GM23338 (cell line): Measurements from ENCODE around the gene AGBL4. TPM values are rescaled to one million over a fixed set of nuclear protein-coding genes. Genes with fewer than 3 reads are reported as not detected.
A peak's percentile ranks its signal among the peaks of the same experiment; 100 is the strongest.

Source experiments
- ATAC-seq: fragments of 200-7000 bp; cut with Tn5 transposase; 3 replicates; pipeline ENCODE4 v1.9.1; 2020
- DNase-seq: peaks from one replicate; pipeline ENCODE4 v3.0.0-alpha.2; 2015; ENCODE audit warnings: low spot score
- H2AFZ ChIP-seq: fragments of 200-600 bp; sonication (generic); 2 replicates; pipeline ENCODE4 v1.8.0; 2016; ENCODE audit warnings: antibody characterized with exemption, mild to moderate bottlenecking, moderate library complexity
- H3F3A ChIP-seq: fragments of 200-600 bp; sonication (generic); replicated peaks from 2 replicates; pipeline ENCODE4 v1.8.0; 2017; ENCODE audit warnings: antibody characterized with exemption, mixed run types, low read depth
- H3K27ac ChIP-seq: fragments of 200-600 bp; sonication (generic); 2 replicates; pipeline ENCODE4 v1.6.1; 2016; ENCODE audit warnings: low read depth
- H3K27me3 ChIP-seq: fragments of 200-600 bp; sonication (generic); 2 replicates; pipeline ENCODE4 v1.8.0; 2016; ENCODE audit warnings: mild to moderate bottlenecking, mixed run types, moderate library complexity; ENCODE audit not compliant: insufficient read depth
- H3K36me3 ChIP-seq: fragments of 200-600 bp; sonication (generic); 2 replicates; pipeline ENCODE4 v1.8.0; 2016; ENCODE audit warnings: mild to moderate bottlenecking; ENCODE audit not compliant: insufficient read depth
- H3K4me1 ChIP-seq: fragments of 200-600 bp; sonication (generic); 2 replicates; pipeline ENCODE4 v1.8.0; 2016; ENCODE audit warnings: mild to moderate bottlenecking, moderate library complexity; ENCODE audit not compliant: insufficient read depth
- H3K4me2 ChIP-seq: fragments of 200-600 bp; sonication (generic); 2 replicates; pipeline ENCODE4 v1.7.1; 2017; ENCODE audit warnings: mixed run types
- H3K4me3 ChIP-seq: fragments of 200-600 bp; sonication (generic); 2 replicates; pipeline ENCODE4 v1.6.1; 2016; ENCODE audit warnings: mixed run types
- H3K79me2 ChIP-seq: fragments of 200-600 bp; sonication (generic); replicated peaks from 2 replicates; pipeline ENCODE4 v1.8.0; 2017; ENCODE audit warnings: mild to moderate bottlenecking; ENCODE audit not compliant: insufficient read depth
- H3K9me2 ChIP-seq: fragments of 200-600 bp; sonication (generic); 2 replicates; pipeline ENCODE4 v1.8.0; 2017; ENCODE audit not compliant: insufficient read depth
- H4K20me1 ChIP-seq: fragments of 200-600 bp; sonication (generic); replicated peaks from 2 replicates; pipeline ENCODE4 v1.8.0; 2017; ENCODE audit warnings: mild to moderate bottlenecking; ENCODE audit not compliant: insufficient read depth
- H3K27ac Mint-ChIP-seq: 2 replicates; pipeline ENCODE4 v1.8.0; 2020; ENCODE audit warnings: inconsistent platforms, mild to moderate bottlenecking, moderate library complexity, mixed read lengths
- H3K27me3 Mint-ChIP-seq: 3 replicates; pipeline ENCODE4 v1.8.0; 2022; ENCODE audit warnings: low read depth, mild to moderate bottlenecking, moderate library complexity, mixed read lengths, inconsistent platforms; ENCODE audit not compliant: insufficient read depth, poor library complexity
- H3K36me3 Mint-ChIP-seq: 3 replicates; pipeline ENCODE4 v1.8.0; 2021; ENCODE audit warnings: low read depth, mild to moderate bottlenecking, inconsistent platforms, moderate library complexity, mixed read lengths
- H3K4me1 Mint-ChIP-seq: 3 replicates; pipeline ENCODE4 v1.8.0; 2020; ENCODE audit warnings: mild to moderate bottlenecking, inconsistent platforms, mixed read lengths
- H3K4me3 Mint-ChIP-seq: 3 replicates; pipeline ENCODE4 v1.8.0; 2021; ENCODE audit warnings: moderate library complexity, mild to moderate bottlenecking, inconsistent platforms, mixed read lengths
- H3K9me3 Mint-ChIP-seq: 3 replicates; pipeline ENCODE4 v1.8.0; 2020; ENCODE audit warnings: moderate library complexity, mild to moderate bottlenecking, inconsistent platforms, mixed read lengths
- EZH2phosphoT487 ChIP-seq: fragments of 200-600 bp; sonication (generic); IDR thresholded peaks from one replicate; pipeline ENCODE4 v1.8.1; 2018; ENCODE audit warnings: antibody characterized with exemption; ENCODE audit not compliant: unreplicated experiment
- NANOG ChIP-seq: IDR thresholded peaks from 2 replicates; pipeline ENCODE4 v1.6.1; 2016; ENCODE audit warnings: antibody characterized with exemption, borderline replicate concordance
- POLR2AphosphoS5 ChIP-seq: IDR thresholded peaks from 2 replicates; pipeline ENCODE4 v1.6.1; 2016; ENCODE audit warnings: antibody characterized with exemption, low read depth
- ZNF331 ChIP-seq: fragments of 250-450 bp; sonication (Bioruptor Pico); IDR thresholded peaks from 2 replicates; pipeline ENCODE4 v1.5.0; 2020; ENCODE audit warnings: low read depth, mild to moderate bottlenecking, moderate library complexity
- ZNF462 ChIP-seq: fragments of 250-450 bp; sonication (Bioruptor Pico); IDR thresholded peaks from 2 replicates; pipeline ENCODE4 v1.5.0; 2020; ENCODE audit warnings: mild to moderate bottlenecking, moderate library complexity
- polyA plus RNA-seq: library from polyadenylated mRNA; unstranded; fragments of >200 nt; fragmentation: Nextera tagmentation; extraction: Ambion mirVana; gene quantifications from 2 replicates; pipeline ENCODE4 v1.2.1, GENCODE V29; 2016
- total RNA-seq: library from RNA; depleted of rRNA; stranded (reverse); fragments of >200 nt; shearing (Covaris generic); gene quantifications from 2 replicates; pipeline ENCODE4 v1.2.3, GENCODE V29; 2014
- TF ChIP-seq, protein P1 (sequence below): IDR thresholded peaks from 2 replicates; pipeline ENCODE4 v1.6.1; 2016; ENCODE audit warnings: antibody characterized with exemption

The AGBL4 gene
- total and polyA plus RNA-seq, 2 experiments from 2014 or later, result 0.91 to 1.5 TPM

- H3K4me1 Mint-ChIP-seq, result peaks cover 27% of the 10 kb centered on the region
- no peak overlapping the region for H3K4me3 ChIP-seq
- H3K36me3 Mint-ChIP-seq, result peaks cover 30% of the 10 kb centered on the region
- no peaks in the 10 kb centered on the region for H3F3A ChIP-seq
- no peak overlapping the region for H3K27ac ChIP-seq
- H2AFZ ChIP-seq, result no peak overlapping the region
- ATAC-seq (no peak), DNase-seq (no peak)
- no peak overlapping the region for H3K27ac Mint-ChIP-seq
- TF ChIP-seq POLR2AphosphoS5 (no peak), EZH2phosphoT487 (no peak), ZNF462 (no peak), NANOG (no peak), ZNF331 (CRISPR knock-in tag) (no peak)
- TF ChIP-seq, protein P1, sequence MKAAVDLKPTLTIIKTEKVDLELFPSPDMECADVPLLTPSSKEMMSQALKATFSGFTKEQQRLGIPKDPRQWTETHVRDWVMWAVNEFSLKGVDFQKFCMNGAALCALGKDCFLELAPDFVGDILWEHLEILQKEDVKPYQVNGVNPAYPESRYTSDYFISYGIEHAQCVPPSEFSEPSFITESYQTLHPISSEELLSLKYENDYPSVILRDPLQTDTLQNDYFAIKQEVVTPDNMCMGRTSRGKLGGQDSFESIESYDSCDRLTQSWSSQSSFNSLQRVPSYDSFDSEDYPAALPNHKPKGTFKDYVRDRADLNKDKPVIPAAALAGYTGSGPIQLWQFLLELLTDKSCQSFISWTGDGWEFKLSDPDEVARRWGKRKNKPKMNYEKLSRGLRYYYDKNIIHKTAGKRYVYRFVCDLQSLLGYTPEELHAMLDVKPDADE, result no peak
- H3K4me1 ChIP-seq, result peaks cover 16% of the 10 kb centered on the region; the same call in 1 of the 2 replicates
- H3K4me3 Mint-ChIP-seq, result no peak overlapping the region
- H3K27me3 ChIP-seq, result no peaks in the 10 kb centered on the region
- H3K27me3 Mint-ChIP-seq, result peaks cover 4% of the 10 kb centered on the region
- H4K20me1 ChIP-seq, result no peaks in the 10 kb centered on the region
- no peaks in the 10 kb centered on the region for H3K9me3 Mint-ChIP-seq
- peak overlapping the region; percentile 22; the same call in 1 of the 2 replicates for H3K4me2 ChIP-seq
- H3K79me2 ChIP-seq, result no peaks in the 10 kb centered on the region
- H3K36me3 ChIP-seq, result peaks cover 8% of the 10 kb centered on the region
- peaks cover 9% of the 10 kb centered on the region; the same call in 1 of the 2 replicates for H3K9me2 ChIP-seq
Measured at GRCh38 chr1:48756683-48757316, 1267.0 kb downstream of the AGBL4 start.
